Central memory CD8-positive, alpha-beta T cell (primary cell): ENCODE data around the gene S100A8.
A peak's percentile ranks its signal among the peaks of the same experiment; 100 is the strongest.
"Not testable (repeated sequence)": the region's sequence is repeated elsewhere in the genome, so short reads cannot be mapped to it uniquely, and the experiment has no call there.

ENCODE experiments used
- ATAC-seq: fragments of 150-1000 bp; cut with Tn5 transposase; replicated peaks from 2 replicates; pipeline ENCODE4 v1.10.0; 2022; ENCODE audit warnings: mild to moderate bottlenecking, moderate FRiP score, moderate number of reproducible peaks; ENCODE audit not compliant: poor library complexity, severe bottlenecking; ENCODE audit errors: extremely low read depth
- DNase-seq, 2 donors: peaks; one replicate each; pipeline ENCODE4 v3.0.0; 2021; ENCODE audit warnings: low spot score in 2 of 2
- H3K27ac Mint-ChIP-seq: one replicate; pipeline ENCODE4 v1.8.0; 2022; ENCODE audit warnings: low read depth, mild to moderate bottlenecking, moderate library complexity, mixed read lengths
- H3K27me3 Mint-ChIP-seq: one replicate; pipeline ENCODE4 v1.8.0; 2022; ENCODE audit warnings: mixed read lengths
- H3K36me3 Mint-ChIP-seq: one replicate; pipeline ENCODE4 v1.8.0; 2022; ENCODE audit warnings: mild to moderate bottlenecking, moderate library complexity, mixed read lengths; ENCODE audit not compliant: insufficient read depth
- H3K4me1 Mint-ChIP-seq: one replicate; pipeline ENCODE4 v1.8.0; 2022; ENCODE audit warnings: mixed read lengths
- H3K4me3 Mint-ChIP-seq: one replicate; pipeline ENCODE4 v1.8.0; 2022; ENCODE audit warnings: mild to moderate bottlenecking, moderate library complexity, mixed read lengths
- H3K9me3 Mint-ChIP-seq: one replicate; pipeline ENCODE4 v1.8.0; 2022; ENCODE audit warnings: mixed read lengths

The S100A8 gene

GRCh38 chr1:153353226-153353947, 37.5 kb downstream of the S100A8 start:
- Mint-ChIP-seq H3K27ac (no peak overlapping the region), H3K4me1 (peaks cover 5% of the 10 kb centered on the region), H3K36me3 (no peaks in the 10 kb centered on the region), H3K4me3 (no peak overlapping the region), H3K9me3 (no peaks in the 10 kb centered on the region), H3K27me3 (peaks cover 56% of the 10 kb centered on the region)
- DNase-seq (no peak), ATAC-seq (no peak)

GRCh38 chr1:153352523-153352922, 38.4 kb downstream of the S100A8 start:
- DNase-seq (peak in 1 of 2 donors; percentile 29), ATAC-seq (peak; percentile 36)
- peaks cover 58% of the 10 kb centered on the region for H3K27me3 Mint-ChIP-seq
- H3K36me3 Mint-ChIP-seq, result no peaks in the 10 kb centered on the region
- no peak overlapping the region for H3K27ac Mint-ChIP-seq
- no peak overlapping the region for H3K4me3 Mint-ChIP-seq
- H3K4me1 Mint-ChIP-seq, result peaks cover 5% of the 10 kb centered on the region
- H3K9me3 Mint-ChIP-seq, result no peaks in the 10 kb centered on the region

GRCh38 chr1:153350321-153350957, 40.4 kb downstream of the S100A8 start:
- Mint-ChIP-seq H3K9me3 (no peaks in the 10 kb centered on the region), H3K36me3 (no peaks in the 10 kb centered on the region), H3K4me1 (peaks cover 18% of the 10 kb centered on the region), H3K4me3 (no peak overlapping the region), H3K27me3 (peaks cover 64% of the 10 kb centered on the region), H3K27ac (no peak overlapping the region)
- DNase-seq (no peak), ATAC-seq (no peak)

- Mint-ChIP-seq H3K27ac (no peak overlapping the region), H3K36me3 (no peaks in the 10 kb centered on the region), H3K4me1 (peaks cover 22% of the 10 kb centered on the region), H3K9me3 (no peaks in the 10 kb centered on the region), H3K4me3 (no peak overlapping the region), H3K27me3 (peaks cover 72% of the 10 kb centered on the region)
- ATAC-seq, result no peak
- DNase-seq, result peak in 1 of 2 donors; percentile 9
These were observed 41.2 kb downstream of the S100A8 start for GRCh38 chr1:153349363-153350320.

- no peaks in the 10 kb centered on the region for H3K9me3 Mint-ChIP-seq
- no peaks in the 10 kb centered on the region for H3K36me3 Mint-ChIP-seq
- H3K27me3 Mint-ChIP-seq, result peaks cover 80% of the 10 kb centered on the region
- no peak within 1 kb of the TSS for H3K27ac Mint-ChIP-seq
- DNase-seq (no peak), ATAC-seq (no peak)
- H3K4me1 Mint-ChIP-seq, result peaks cover 27% of the 10 kb centered on the region
- H3K4me3 Mint-ChIP-seq, result no peak within 1 kb of the TSS
These were observed 42.1 kb downstream of the S100A8 start, which contains the start of gene PGLYRP4 for GRCh38 chr1:153348511-153349362. Gene PGLYRP4 (minus strand): TSS chr1:153348841. CDS start chr1:153347932, 909 bp downstream.

GRCh38 chr1:153347856-153348255, 43.0 kb downstream of the S100A8 start:
- Mint-ChIP-seq H3K4me3 (no peak overlapping the region), H3K27ac (no peak overlapping the region), H3K9me3 (no peaks in the 10 kb centered on the region), H3K4me1 (peaks cover 27% of the 10 kb centered on the region), H3K36me3 (no peaks in the 10 kb centered on the region), H3K27me3 (peaks cover 80% of the 10 kb centered on the region)
- no peak for ATAC-seq
- DNase-seq, result peak in 1 of 2 donors; percentile 4

GRCh38 chr1:153347049-153347448, 43.8 kb downstream of the S100A8 start:
- not testable (repeated sequence) for ATAC-seq, DNase-seq, H3K4me3 Mint-ChIP-seq, H3K27ac Mint-ChIP-seq, H3K9me3 Mint-ChIP-seq, H3K36me3 Mint-ChIP-seq
- Mint-ChIP-seq H3K4me1 (peaks cover 22% of the 10 kb centered on the region), H3K27me3 (peaks cover 84% of the 10 kb centered on the region)

- H3K4me1 Mint-ChIP-seq, result peaks cover 22% of the 10 kb centered on the region
- no peaks in the 10 kb centered on the region for H3K9me3 Mint-ChIP-seq
- peak overlapping the region; percentile 29 for H3K4me3 Mint-ChIP-seq
- DNase-seq, result peak in 1 of 2 donors; percentile 12
- no peak overlapping the region for H3K27ac Mint-ChIP-seq
- H3K36me3 Mint-ChIP-seq, result no peaks in the 10 kb centered on the region
- ATAC-seq, result no peak
- peaks cover 92% of the 10 kb centered on the region for H3K27me3 Mint-ChIP-seq
These were observed 44.7 kb downstream of the S100A8 start for GRCh38 chr1:153346077-153346723.

- peak in 1 of 2 donors; percentile 8 for DNase-seq
- peak overlapping the region; percentile 29 for H3K4me3 Mint-ChIP-seq
- H3K27ac Mint-ChIP-seq, result no peak overlapping the region
These were observed 45.4 kb downstream of the S100A8 start for GRCh38 chr1:153345187-153346076.

GRCh38 chr1:153344718-153345025, 46.2 kb downstream of the S100A8 start:
- DNase-seq, result peak in 1 of 2 donors; percentile 4
- no peak for ATAC-seq
- H3K36me3 Mint-ChIP-seq, result no peaks in the 10 kb centered on the region
- H3K4me3 Mint-ChIP-seq, result no peak overlapping the region
- peaks cover 25% of the 10 kb centered on the region for H3K4me1 Mint-ChIP-seq
- no peaks in the 10 kb centered on the region for H3K9me3 Mint-ChIP-seq
- no peak overlapping the region for H3K27ac Mint-ChIP-seq
- H3K27me3 Mint-ChIP-seq, result peaks cover 91% of the 10 kb centered on the region

More at GRCh38 chr1:153345187-153346076, 45.4 kb downstream of the S100A8 start:
- Mint-ChIP-seq H3K36me3 (no peaks in the 10 kb centered on the region), H3K27me3 (peaks cover 99% of the 10 kb centered on the region), H3K9me3 (no peaks in the 10 kb centered on the region), H3K4me1 (peaks cover 22% of the 10 kb centered on the region)
- no peak for ATAC-seq
